MV-4-11 (cell line): ENCODE measurements around the gene FAM174C.

Experiments used
- DNase-seq: peaks from one replicate; lab custom pipeline; 2025; lab: John Stamatoyannopoulos, UW

FAM174C gene

GRCh38 chr19:1275260-1275975, at the start of gene FAM174C:
Gene FAM174C (plus strand): TSS chr19:1275530. CDS start chr19:1275550, 20 bp downstream.
- peak; percentile 99 for DNase-seq

GRCh38 chr19:1226227-1226518, 49.2 kb upstream of the FAM174C start:
- no peak for DNase-seq

GRCh38 chr19:1226522-1227303, 48.6 kb upstream of the FAM174C start:
- DNase-seq = no peak

GRCh38 chr19:1227304-1228054, 47.9 kb upstream of the FAM174C start:
- DNase-seq = no peak

GRCh38 chr19:1228161-1228957, 47.0 kb upstream of the FAM174C start:
- DNase-seq = no peak

GRCh38 chr19:1229056-1229923, 46.0 kb upstream of the FAM174C start:
- no peak for DNase-seq

- DNase-seq = no peak
Measured at GRCh38 chr19:1229924-1230782, 45.2 kb upstream of the FAM174C start.

GRCh38 chr19:1230783-1231489, 44.4 kb upstream of the FAM174C start:
- DNase-seq = no peak

- DNase-seq = no peak
Measured at GRCh38 chr19:1231729-1232637, 43.3 kb upstream of the FAM174C start.

- peak; percentile 33 for DNase-seq
Measured at GRCh38 chr19:1232652-1233072, 42.7 kb upstream of the FAM174C start.

- DNase-seq = no peak
Measured at GRCh38 chr19:1233115-1233667, 42.1 kb upstream of the FAM174C start.

GRCh38 chr19:1234051-1234954, 41.0 kb upstream of the FAM174C start:
- no peak for DNase-seq

GRCh38 chr19:1234955-1235380, 40.4 kb upstream of the FAM174C start:
- no peak for DNase-seq

- no peak for DNase-seq
Measured at GRCh38 chr19:1235625-1236538, 39.4 kb upstream of the FAM174C start.

GRCh38 chr19:1236576-1236975, 38.8 kb upstream of the FAM174C start:
- no peak for DNase-seq
